SH-SY5Y (cell line): ENCODE results near the gene CATSPER4.

Experiments used
- GATA2 ChIP-seq: IDR thresholded peaks from 2 replicates; pipeline ENCODE4 v1.6.1; 2011; ENCODE audit warnings: mild to moderate bottlenecking, low read depth, low read length
- GATA3 ChIP-seq: IDR thresholded peaks from 2 replicates; pipeline ENCODE4 v1.6.1; 2011; ENCODE audit warnings: low read depth, mild to moderate bottlenecking, low read length, moderate library complexity

CATSPER4 gene

DNA sequence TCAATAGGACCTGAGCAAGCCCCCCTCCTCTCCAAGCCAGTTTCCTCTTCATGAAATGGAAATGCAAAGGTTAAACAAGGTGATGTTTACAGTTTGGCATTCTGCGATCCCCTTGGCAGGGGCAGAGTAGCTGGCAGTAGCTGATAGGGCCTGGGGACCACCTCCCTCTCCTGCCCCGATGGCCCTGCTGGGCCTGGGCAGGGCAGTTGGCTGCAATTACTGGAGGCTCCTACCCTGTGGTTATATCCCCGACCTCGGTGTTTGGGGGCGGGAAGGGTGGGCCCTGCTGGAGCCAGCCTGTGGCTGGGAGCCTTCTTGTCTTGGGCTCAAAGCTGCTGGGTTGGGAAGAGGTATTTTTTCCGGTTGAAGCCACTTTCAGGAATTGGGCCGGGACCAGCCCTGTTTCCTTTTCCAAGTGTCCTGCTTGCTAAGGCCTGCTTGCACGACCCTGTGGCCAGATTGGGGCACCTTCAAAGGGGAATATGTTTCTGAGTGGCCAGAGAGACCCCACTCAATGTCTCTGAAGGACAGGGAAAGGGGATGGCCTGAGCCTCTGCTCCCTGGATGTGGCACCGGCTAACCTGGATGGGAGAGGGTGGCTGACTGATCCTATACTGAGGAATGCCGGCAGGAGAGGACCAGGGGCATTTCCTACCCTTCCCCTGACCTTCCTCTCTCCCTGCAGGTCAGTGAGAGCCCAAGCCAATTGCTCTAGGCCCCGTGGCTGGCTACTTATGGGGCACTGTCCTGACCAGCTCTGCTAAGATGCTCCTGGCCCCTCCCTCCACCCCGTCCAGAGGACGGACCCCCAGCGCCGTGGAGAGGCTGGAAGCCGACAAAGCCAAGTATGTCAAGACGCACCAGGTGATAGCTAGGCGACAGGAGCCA, 29.6 kb upstream of the CATSPER4 start:
- TF ChIP-seq GATA2 = no peak
- no peak for TF ChIP-seq GATA3

DNA sequence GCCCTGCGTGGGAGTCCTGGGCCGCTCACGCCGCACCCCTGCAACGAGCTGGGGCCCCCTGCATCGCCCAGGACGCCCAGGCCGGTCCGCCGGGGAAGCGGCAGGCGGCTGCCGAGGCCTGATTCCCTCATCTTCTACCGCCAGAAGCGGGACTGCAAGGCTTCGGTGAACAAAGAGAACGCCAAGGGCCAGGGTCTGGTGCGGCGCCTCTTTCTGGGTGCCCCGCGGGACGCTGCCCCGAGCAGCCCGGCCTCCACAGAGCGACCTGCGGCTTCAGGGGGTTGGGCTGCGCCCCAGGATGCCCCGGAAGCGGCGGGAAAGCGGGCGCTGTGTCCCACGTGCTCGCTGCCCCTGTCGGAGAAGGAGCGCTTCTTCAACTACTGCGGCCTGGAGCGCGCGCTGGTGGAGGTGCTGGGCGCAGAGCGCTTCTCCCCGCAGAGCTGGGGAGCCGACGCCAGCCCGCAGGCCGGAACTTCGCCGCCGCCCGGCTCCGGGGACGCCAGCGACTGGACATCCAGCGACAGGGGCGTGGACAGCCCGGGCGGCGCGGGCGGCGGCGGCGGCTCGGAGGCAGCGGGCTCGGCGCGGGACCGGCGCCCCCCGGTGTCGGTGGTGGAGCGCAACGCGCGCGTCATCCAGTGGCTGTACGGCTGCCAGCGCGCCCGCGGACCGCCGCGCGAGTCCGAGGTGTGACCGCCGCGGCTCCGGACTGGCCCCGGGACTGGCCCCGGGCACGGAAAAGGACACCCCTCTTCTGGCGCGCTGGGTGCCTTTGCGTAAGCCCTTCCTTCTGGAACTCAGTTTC, 28.8 kb upstream of the CATSPER4 start:
- no peak for TF ChIP-seq GATA2
- no peak for TF ChIP-seq GATA3

DNA sequence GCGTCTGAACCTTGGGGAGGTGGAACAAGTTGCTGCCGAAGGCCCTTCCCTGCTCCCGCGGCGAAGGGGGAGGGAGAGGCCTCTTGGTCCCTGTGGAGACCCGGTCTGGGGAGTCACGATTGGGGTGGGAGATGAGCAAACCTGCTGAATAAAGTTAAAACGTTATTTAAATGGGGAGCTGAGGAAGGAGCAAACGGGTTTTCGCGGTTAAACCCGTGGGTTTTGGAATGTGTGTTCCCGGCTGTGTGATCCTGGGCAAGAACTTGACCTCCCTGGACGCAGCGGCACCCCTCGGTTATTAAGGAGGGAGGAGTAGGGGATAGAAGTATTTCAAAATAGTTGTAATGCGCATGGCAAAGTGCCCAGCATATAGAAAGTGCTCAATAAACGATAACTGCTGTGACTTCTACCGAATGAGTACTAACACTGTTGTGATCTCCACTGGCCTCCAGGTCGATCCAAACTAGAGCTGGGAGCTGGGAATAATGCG, 28.1 kb upstream of the CATSPER4 start:
- no peak for TF ChIP-seq GATA3
- TF ChIP-seq GATA2 = no peak

DNA sequence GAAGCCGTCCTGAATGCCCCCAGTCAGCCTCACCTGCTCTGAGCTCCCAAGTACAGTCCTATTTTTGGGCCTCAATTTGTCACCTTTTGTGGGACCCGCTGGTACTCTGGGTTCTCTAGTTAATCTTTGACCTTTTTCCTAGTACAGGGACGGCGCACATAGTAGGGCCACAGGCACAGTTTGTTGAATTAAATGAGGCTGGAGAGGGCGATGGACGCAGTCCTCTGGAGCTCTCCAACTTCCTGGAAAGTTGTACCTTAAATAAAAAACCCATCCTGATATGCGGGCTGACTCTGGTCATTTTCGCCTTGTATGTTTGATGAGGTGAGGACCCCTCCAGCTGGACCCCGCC, 26.7 kb upstream of the CATSPER4 start:
- TF ChIP-seq GATA3 (no peak), GATA2 (no peak)

DNA sequence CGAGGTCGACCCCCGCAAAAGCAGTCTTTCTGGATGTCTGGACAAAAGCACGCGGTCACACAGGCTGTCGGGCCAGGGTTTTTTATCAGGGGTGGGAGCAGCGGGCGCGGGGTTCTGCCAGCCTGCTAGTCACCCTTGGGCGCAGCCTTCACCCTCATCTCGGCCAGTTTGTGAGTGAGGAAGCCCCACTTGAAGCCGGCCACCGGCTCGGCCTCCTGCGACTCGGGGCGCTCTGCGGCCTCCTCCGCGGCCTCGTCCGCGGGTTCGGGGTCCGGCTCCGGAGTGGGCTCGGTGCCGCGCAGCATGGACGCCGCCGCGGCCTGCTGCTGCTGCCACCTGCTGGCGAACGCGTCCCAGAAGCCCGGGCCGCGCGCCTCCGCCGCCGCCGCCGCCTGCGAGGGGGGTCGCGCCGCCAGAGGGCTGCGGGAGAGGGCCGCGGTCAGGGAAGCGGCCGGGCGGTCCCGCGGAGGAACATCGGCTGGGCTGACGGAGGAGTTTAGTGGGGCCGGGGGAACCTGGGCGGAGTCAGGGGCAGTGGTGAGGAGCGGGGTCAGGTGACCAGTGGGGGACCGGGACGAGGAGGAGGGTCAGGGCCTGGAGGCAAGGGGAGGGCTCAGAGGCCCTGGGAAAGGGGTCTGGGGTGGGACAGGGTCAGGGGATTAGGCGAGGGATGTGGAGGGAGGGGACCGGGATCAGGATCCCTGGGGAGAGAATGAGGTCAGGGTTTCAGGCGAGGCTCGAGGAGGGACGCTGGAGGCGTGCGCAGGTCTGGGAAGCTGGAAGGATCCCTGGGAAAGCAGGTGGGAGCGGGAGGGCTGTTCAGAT, 26.2 kb upstream of the CATSPER4 start:
- no peak for TF ChIP-seq GATA2
- no peak for TF ChIP-seq GATA3

DNA sequence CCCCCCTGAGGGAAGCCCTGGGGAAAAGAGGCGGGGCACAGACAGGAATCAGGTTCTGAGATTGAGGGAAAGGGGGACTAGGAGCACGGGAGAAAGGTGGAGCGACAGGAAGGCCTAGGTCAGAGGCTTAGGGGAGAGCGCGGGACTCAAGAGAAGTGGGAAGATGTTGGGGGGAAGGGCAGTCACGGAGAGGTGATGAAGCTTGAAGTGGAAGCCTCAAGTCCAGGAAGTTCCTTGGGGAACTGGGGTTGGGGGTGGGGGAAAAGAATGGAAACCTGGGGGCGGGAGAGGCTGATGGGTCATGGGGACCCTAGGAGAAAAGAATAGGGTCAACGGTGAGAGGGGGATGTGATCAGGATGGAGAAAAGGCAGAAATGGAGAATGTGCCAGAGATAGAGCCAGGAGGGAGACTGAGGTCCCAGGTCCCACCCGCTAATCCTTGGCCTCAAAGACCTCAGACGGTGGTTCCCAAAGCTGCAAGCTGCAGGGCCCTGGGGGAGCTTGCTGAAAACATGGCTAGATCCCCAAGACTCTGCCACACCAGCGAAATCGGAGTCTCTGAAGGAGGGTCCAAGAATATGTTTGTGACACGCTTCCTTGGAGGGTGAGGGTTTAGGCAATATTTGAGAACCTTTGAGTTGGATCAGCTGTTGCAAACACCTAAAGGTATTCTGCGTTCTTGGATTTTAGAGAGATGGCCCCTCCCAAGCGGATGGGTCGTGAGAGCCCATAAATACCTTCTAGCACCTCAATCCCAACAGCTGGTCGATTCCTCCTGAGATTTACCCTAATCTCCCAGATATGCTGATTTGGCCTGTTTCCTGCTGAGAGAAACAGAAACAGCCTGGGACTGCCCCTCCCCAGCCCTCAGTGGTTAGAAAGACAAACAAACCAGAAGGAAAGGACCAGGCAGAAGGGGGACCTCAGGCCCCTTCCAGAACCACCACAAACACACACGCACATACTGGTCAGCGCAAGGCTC, 25.2 kb upstream of the CATSPER4 start:
- TF ChIP-seq GATA3 = no peak
- no peak for TF ChIP-seq GATA2

DNA sequence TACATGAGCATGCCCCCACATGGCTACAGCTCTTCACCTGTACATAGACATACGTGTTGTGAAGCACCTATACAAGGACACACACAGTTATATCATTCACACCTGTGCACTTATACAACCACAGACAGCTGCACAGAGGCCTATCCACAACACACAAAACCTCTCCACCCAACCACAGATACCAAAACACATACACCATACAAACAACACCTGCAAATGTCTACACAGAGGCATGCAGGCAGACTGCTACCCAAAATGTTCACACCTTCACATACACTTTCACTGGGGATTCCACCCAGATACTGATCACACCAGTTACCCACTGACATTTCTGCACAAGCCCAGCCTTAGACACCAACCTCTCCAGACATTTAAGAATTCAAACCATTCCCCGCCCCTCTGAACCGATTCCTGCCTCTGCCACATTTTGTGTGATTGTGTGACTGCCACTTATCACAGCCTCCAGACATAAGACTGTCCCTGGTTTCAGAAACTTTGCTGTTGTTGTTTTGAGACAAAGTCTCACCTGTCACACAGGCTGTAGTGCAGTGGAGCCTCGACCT, 23.6 kb upstream of the CATSPER4 start:
- TF ChIP-seq GATA2 (no peak), GATA3 (no peak)

DNA sequence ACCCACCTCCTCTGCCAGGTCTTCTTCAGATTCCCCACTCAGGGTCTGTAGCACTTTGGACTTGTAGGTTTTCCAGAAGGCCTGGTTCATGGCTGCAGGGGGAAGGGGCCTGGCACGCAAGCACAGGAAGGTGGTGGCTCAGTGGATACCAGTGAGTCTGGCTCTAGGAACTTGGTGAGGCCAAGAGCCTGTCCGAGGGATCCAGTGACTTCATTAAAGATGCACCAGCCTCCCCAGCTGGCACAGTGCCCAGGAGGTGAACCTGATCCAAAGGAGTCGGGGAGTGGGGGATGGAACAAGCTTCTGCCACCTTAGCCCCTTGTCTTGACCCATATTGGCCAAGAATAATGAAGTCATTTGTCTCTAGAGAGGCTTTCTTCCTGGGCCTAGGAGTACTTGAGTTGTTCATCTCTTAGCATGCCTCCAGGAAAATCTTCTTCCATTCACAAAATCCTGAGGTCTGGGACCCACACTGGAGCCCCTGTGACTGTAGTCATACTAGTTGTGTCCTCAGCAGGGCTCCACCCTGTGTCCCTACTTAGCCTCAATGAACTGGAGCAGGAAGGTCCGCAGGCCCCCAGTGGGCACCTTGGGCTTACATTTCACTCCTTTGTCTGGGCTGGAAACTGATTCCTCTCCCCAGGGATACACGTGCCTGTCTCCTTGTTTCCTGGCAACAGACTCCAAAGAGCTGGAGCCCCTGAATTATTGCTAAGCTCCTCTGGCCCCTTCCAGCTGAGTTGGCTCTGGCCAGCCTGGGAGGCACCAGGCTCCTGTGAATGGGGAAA, 21.8 kb upstream of the CATSPER4 start, which contains the start of gene C1orf232:
Gene C1orf232 (minus strand): TSS at position 554 of the 788 bp plus-strand sequence. CDS start 464 bp downstream, at position 90.
- TF ChIP-seq GATA3 (no peak), GATA2 (no peak)

DNA sequence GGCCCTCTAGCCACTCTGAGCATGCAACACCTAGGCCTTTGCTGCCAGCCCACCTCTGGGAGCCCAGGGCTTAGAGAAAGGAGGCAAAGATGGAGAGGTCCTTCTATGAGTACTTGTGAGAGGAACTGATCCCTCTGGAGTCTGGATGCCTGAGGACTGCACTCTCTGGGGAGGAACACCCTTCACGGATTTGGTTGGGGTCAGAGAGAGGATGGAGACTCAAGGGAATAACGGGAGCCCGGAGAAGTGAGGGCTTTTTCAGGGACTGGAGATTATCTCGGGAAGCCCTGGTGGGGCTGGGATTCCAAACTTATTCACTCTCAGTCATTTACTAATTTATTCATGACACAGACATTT, 21.2 kb upstream of the CATSPER4 start:
- TF ChIP-seq GATA3 (no peak), GATA2 (no peak)

DNA sequence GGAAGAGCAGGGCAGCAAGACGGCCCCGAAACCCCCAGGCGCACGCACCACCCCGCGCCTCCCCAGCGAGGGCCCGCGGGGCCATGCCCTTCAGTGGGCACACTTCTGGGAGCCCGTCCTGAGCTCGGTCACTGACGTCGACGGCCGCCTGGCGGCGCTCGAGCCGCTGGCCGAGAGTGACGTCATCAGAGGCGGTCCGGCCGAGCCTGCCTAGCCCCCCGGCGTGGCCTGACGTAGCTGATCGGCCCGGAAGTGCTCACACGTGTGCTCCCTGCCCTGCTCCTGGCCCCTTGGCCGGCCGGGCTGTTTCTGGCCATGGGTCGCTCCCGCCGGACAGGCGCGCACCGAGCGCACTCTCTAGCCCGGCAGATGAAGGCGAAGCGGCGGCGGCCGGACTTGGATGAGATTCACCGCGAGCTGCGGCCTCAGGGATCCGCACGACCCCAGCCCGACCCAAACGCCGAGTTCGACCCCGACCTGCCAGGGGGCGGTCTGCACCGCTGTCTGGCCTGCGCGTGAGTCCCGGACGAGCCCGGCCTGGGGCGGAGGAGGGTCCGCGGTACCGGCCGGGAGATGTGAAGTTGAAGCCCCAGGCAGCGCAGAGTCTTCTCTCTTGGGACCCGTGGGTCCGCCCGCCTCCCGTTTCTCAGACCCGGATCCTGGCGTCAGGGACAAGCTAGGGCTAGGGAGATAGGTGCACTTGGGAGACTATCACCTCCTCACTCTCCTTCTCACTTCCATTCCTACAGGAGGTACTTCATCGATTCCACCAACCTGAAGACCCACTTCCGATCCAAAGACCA, 20.5 kb upstream of the CATSPER4 start, which contains the start of gene ZNF593:
Gene ZNF593 (plus strand): TSS at position 240 of the 803 bp plus-strand sequence. CDS start 76 bp downstream, at position 316.
- TF ChIP-seq GATA2 (no peak), GATA3 (no peak)

DNA sequence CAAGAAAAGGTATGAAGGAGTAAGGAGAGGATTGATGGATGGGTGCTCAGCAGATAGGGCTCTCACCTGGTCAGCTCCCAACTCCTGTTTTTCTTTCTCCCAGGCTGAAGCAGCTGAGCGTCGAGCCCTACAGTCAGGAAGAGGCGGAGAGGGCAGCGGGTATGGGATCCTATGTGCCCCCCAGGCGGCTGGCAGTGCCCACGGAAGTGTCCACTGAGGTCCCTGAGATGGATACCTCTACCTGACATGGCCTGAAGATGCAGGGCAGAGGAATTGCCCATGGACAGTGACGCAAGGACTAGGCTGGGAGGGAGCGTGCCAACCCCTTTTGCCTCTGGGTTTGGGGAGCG, 20.0 kb upstream of the CATSPER4 start:
- TF ChIP-seq GATA3 (no peak), GATA2 (no peak)
